OCI-LY1 (cell line): ENCODE results near the gene NPAT.

Experiments used
- H2AFZ ChIP-seq: fragments of 200-600 bp; sonication (generic), shearing (Covaris generic); 2 replicates; pipeline ENCODE4 v1.6.0; 2014; ENCODE audit warnings: antibody characterized with exemption, mild to moderate bottlenecking, low read length
- H3F3A ChIP-seq: fragments of 200-600 bp; sonication (generic), shearing (Covaris generic); 2 replicates; pipeline ENCODE4 v1.6.0; 2014; ENCODE audit warnings: mild to moderate bottlenecking, antibody characterized with exemption, low read length, moderate library complexity; ENCODE audit not compliant: insufficient read depth
- H3K27ac ChIP-seq: fragments of 200-600 bp; sonication (generic); 2 replicates; pipeline ENCODE4 v1.5.1; 2014; ENCODE audit warnings: low read length, mixed run types, mild to moderate bottlenecking, low read depth; ENCODE audit not compliant: poor library complexity, severe bottlenecking
- H3K27me3 ChIP-seq: fragments of 200-600 bp; sonication (generic); 2 replicates; pipeline ENCODE4 v1.6.0; 2014; ENCODE audit warnings: antibody characterized with exemption, mild to moderate bottlenecking, low read length, moderate library complexity; ENCODE audit not compliant: insufficient read depth
- H3K36me3 ChIP-seq: fragments of 200-600 bp; sonication (generic); 2 replicates; pipeline ENCODE4 v1.6.1; 2014; ENCODE audit warnings: mild to moderate bottlenecking, antibody characterized with exemption, low read length, moderate library complexity, mixed read lengths; ENCODE audit not compliant: insufficient read depth
- H3K4me1 ChIP-seq: fragments of 200-600 bp; sonication (generic); 2 replicates; pipeline ENCODE4 v1.5.1; 2014; ENCODE audit warnings: mild to moderate bottlenecking, low read length, moderate library complexity; ENCODE audit not compliant: insufficient read depth, severe bottlenecking
- H3K4me2 ChIP-seq: fragments of 200-600 bp; sonication (generic), shearing (Covaris generic); 2 replicates; pipeline ENCODE4 v1.6.1; 2014; ENCODE audit warnings: low read length
- H3K4me3 ChIP-seq: fragments of 200-600 bp; sonication (generic); 2 replicates; pipeline ENCODE4 v1.5.1; 2014; ENCODE audit warnings: low read length, low read depth, mild to moderate bottlenecking, mixed read lengths; ENCODE audit not compliant: poor library complexity, severe bottlenecking
- H3K79me2 ChIP-seq: fragments of 200-600 bp; shearing (Covaris generic); 2 replicates; pipeline ENCODE4 v1.6.1; 2016; ENCODE audit warnings: mixed run types, low read length, mixed read lengths; ENCODE audit not compliant: insufficient read depth
- H3K9ac ChIP-seq: fragments of 200-600 bp; sonication (generic), shearing (Covaris generic); 2 replicates; pipeline ENCODE4 v1.6.1; 2014; ENCODE audit warnings: mild to moderate bottlenecking, low read length, mixed read lengths
- H3K9me2 ChIP-seq: fragments of 200-600 bp; sonication (generic), shearing (Covaris generic); 2 replicates; pipeline ENCODE4 v1.6.1; 2014; ENCODE audit warnings: low read depth, mild to moderate bottlenecking, low read length, mixed read lengths
- H3K9me3 ChIP-seq: fragments of 200-600 bp; shearing (Covaris generic); 2 replicates; pipeline ENCODE4 v1.6.1; 2014; ENCODE audit warnings: low read length, mixed read lengths
- H4K20me1 ChIP-seq: fragments of 200-600 bp; sonication (generic), shearing (Covaris generic); 2 replicates; pipeline ENCODE4 v1.6.0; 2016; ENCODE audit warnings: mild to moderate bottlenecking, low read length; ENCODE audit not compliant: insufficient read depth
- CTCF ChIP-seq: fragments of 200-600 bp; sonication (generic), shearing (Covaris generic); IDR thresholded peaks from 2 replicates; pipeline ENCODE4 v1.5.1; 2017; ENCODE audit warnings: mild to moderate bottlenecking, antibody characterized with exemption, low read length, moderate library complexity, mixed read lengths
- EZH2 ChIP-seq: fragments of 200-600 bp; sonication (generic), shearing (Covaris generic); IDR thresholded peaks from 2 replicates; pipeline ENCODE4 v1.8.0; 2017; ENCODE audit warnings: borderline replicate concordance, mixed run types, mild to moderate bottlenecking, antibody characterized with exemption, low read length, moderate library complexity, mixed read lengths

The NPAT gene

DNA sequence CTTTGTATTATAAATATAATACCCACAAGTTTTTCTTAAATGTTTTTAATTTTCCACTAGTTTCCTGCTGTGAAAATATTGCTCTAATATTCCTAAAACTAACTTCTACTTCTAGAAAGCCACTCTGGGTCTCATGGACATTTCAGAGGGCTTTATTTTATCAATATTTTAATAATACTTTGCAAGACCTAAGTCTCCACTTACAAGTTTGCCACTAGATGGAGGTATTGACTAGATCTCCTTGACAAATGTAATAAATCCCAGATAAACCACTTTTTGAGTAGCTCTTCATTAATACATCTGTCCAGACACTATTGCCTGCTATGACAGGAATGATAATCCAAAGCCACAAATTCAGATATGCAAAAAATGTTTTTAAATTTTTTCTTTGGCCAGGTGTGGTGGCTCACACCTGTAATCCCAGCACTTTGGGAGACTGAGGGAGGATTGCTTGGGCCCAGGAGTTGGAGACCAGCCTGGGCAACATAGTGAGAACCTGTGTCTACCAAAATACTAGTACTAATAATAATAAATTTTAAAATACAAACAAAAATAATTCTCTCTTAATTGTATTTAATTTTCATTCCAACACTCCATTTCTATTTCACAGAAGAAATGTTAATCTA lies 104.6 kb downstream of the NPAT start:
- H3K4me2 ChIP-seq = no peak overlapping the region
- H4K20me1 ChIP-seq = no peaks in the 10 kb centered on the region
- H3K9ac ChIP-seq = no peak overlapping the region
- no peaks in the 10 kb centered on the region for H3K36me3 ChIP-seq
- no peaks in the 10 kb centered on the region for H3K9me3 ChIP-seq
- H3K9me2 ChIP-seq = no peaks in the 10 kb centered on the region
- H3K4me1 ChIP-seq = peaks cover 15% of the 10 kb centered on the region
- H3K27me3 ChIP-seq = no peaks in the 10 kb centered on the region
- H2AFZ ChIP-seq = no peak overlapping the region
- no peak overlapping the region for H3K27ac ChIP-seq
- H3K4me3 ChIP-seq = no peak overlapping the region
- H3F3A ChIP-seq = no peaks in the 10 kb centered on the region
- TF ChIP-seq EZH2 (no peak), CTCF (peak; percentile 59)
- H3K79me2 ChIP-seq = peaks cover 12% of the 10 kb centered on the region

DNA sequence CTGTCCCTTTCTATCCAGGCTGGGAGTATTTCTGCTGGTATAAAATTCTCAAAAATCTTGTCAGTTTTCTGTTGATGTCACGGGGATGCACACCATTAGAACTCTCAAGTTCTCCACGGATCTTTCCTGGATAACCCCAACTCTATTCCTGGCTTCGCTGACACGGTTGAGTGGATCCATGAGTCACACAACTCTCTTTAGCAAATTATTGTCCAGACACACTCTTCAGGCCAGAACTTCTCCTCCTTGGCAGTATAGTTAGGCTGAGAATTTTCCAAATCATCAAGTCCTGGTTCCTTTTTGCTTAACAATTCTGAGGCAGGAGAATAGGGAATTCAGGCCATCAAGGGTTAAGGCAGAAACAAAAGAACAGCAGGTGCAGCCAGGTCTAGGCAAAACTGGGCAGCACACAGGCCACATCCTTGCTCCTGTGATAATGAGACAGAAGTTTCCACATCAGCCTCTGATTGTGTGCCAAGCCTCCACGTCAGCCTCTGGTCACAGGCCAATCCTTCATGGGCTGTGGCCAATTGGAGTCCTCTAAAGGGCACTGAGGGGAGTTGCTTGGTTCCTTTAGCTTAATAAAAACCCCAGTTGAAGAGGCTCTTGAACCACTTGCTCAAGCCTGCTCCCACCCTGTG lies 106.8 kb downstream of the NPAT start:
- Histone ChIP-seq H3K27ac (no peak overlapping the region), H3K4me1 (no peaks in the 10 kb centered on the region), H3K9me3 (no peaks in the 10 kb centered on the region), H3F3A (no peaks in the 10 kb centered on the region), H3K27me3 (no peaks in the 10 kb centered on the region), H3K36me3 (no peaks in the 10 kb centered on the region), H3K4me2 (no peak overlapping the region), H4K20me1 (no peaks in the 10 kb centered on the region), H3K9me2 (no peaks in the 10 kb centered on the region), H3K79me2 (no peaks in the 10 kb centered on the region), H2AFZ (no peak overlapping the region), H3K4me3 (no peak overlapping the region), H3K9ac (no peak overlapping the region)
- no peak for TF ChIP-seq CTCF

DNA sequence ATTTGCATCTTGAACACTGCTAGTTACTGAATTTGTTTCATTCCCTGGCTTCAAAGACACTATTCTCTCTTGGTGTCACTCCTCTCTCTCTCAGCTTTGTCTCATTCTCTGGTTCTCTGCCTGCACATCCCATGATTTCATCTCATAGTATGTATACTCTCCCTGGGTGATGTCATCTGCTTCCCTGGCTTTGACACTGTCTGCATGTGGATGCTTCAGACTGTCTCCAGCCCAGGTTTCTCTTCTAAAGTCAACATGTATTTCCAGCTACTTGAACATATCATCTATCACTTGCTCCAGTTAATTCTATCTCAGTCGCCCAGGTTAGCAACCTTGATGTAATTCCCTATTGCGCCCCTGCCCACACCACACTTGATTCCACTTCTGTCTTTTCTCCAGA lies 110.4 kb downstream of the NPAT start:
- Histone ChIP-seq H3K4me2 (no peak overlapping the region), H3F3A (no peaks in the 10 kb centered on the region), H3K36me3 (no peaks in the 10 kb centered on the region), H3K4me1 (no peaks in the 10 kb centered on the region), H3K9me3 (no peaks in the 10 kb centered on the region), H3K79me2 (no peaks in the 10 kb centered on the region), H3K27me3 (no peaks in the 10 kb centered on the region), H2AFZ (no peak overlapping the region), H3K27ac (no peak overlapping the region), H4K20me1 (no peaks in the 10 kb centered on the region), H3K9ac (no peak overlapping the region), H3K9me2 (no peaks in the 10 kb centered on the region), H3K4me3 (no peak overlapping the region)
- TF ChIP-seq CTCF (no peak), EZH2 (no peak)
